ENCODE results near the gene THADA. TPM values are rescaled to one million over a fixed set of nuclear protein-coding genes. Genes with fewer than 3 reads are reported as not detected.

THADA gene
- total and polyA plus RNA-seq, 2 donors = 11.8 to 20.6 TPM

DNA sequence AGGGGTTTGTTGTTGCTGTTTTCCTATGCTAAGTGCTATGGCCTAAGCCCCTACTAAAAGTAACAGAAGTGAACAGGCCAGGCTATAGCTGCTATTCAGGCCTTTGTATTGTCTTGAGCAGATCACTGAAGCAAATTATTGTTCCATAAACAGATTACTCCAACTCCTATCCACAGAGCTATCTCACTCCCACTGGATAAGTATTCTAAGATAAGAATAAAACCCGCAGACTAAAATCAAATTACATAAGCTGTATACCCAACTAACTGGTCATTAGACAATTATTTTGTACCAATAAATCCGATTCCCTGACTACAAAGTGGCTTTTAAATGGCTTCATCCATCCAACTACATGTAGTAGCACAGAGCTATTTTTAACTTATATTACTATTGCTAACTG is 74.3 kb downstream of the THADA start:
- Histone ChIP-seq H3K9me3 (ENCODE audit: control insufficient read depth in 2 of 2, insufficient read depth in 1 of 2, low read length in 1 of 2) (no peaks in the 10 kb centered on the region), H3K27me3 (ENCODE audit: control insufficient read depth in 2 of 2, insufficient read depth in 1 of 2, low read length in 1 of 2) (no peaks in the 10 kb centered on the region), H3K27ac (ENCODE audit: low read depth in 1 of 2, low read length in 1 of 2) (no peak overlapping the region), H3K36me3 (ENCODE audit: control insufficient read depth in 2 of 2, insufficient read depth in 2 of 2, low read length in 1 of 2) (peaks cover 4 to 6% of the 10 kb centered on the region in 2 donors), H3K4me1 (ENCODE audit: control insufficient read depth in 2 of 2, insufficient read depth in 2 of 2, low read length in 2 of 2) (peaks cover 0 to 4% of the 10 kb centered on the region in 2 donors), H3K4me3 (ENCODE audit: low read length in 2 of 2) (no peak overlapping the region)
- DNase-seq (ENCODE audit: low read depth in 6 of 9, low spot score in 9 of 9) = no peak
- 98% methylated on average over 2 of the region's 2 CpGs for WGBS

DNA sequence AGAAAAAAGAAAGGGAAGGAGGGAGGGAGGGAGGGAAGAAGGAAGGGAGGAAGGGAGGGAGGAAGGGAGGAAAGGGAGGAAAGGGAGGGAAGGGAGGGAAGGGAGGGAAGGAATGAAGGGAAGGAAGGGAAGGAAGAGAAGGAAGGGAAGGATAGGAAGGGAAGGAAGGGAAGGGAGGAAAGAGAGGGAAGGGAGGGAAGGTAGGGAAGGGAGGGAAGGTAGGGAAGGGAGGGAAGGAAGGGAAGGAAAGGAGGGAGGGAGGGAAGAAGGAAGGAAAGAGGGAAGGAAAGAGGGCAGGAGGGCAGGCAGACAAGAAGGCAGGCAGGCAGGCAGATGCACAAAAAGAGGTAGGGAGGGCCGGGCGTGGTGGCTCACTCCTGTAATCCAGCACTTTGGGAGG is 74.9 kb downstream of the THADA start:
- Histone ChIP-seq H3K4me3 (ENCODE audit: low read length in 2 of 2) (no peak overlapping the region), H3K27ac (ENCODE audit: low read depth in 1 of 2, low read length in 1 of 2) (peak overlapping the region in 1 of 2 donors; percentile 18), H3K4me1 (ENCODE audit: control insufficient read depth in 2 of 2, insufficient read depth in 2 of 2, low read length in 2 of 2) (peaks cover 0 to 4% of the 10 kb centered on the region in 2 donors), H3K36me3 (ENCODE audit: control insufficient read depth in 2 of 2, insufficient read depth in 2 of 2, low read length in 1 of 2) (peaks cover 4 to 6% of the 10 kb centered on the region in 2 donors), H3K9me3 (ENCODE audit: control insufficient read depth in 2 of 2, insufficient read depth in 1 of 2, low read length in 1 of 2) (no peaks in the 10 kb centered on the region), H3K27me3 (ENCODE audit: control insufficient read depth in 2 of 2, insufficient read depth in 1 of 2, low read length in 1 of 2) (no peaks in the 10 kb centered on the region)
- WGBS = 100% methylated on average over 2 of the region's 2 CpGs
- no peak for DNase-seq (ENCODE audit: low read depth in 6 of 9, low spot score in 9 of 9)

DNA sequence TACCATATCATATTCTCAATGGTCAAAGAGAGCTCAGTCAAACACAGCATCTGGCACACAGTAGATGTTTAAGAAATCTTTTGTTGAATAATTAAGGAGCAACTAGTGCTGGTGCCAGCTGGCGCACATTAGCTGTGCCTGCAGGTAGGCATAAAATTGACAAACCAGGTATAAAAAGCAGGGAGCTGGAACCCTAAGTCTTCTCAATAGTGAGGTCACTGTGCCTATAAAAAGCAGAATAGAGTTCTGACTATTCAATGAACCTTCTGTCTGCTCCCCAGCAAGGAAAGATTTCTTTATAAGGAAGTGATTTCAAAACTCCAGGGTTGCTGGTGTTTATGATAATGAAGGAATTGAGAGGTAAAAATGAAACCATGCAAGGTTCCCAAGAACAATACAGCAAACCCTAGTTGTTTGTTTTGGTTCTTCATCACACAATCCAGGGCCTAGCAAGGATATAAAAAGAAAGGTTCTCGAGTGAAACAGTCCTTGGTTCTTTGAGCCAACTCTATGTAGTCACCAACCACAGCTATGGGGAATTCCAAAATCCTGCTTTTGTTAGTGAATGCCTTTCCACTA is 76.1 kb downstream of the THADA start:
- no peaks in the 10 kb centered on the region for H3K27me3 ChIP-seq (ENCODE audit: control insufficient read depth in 2 of 2, insufficient read depth in 1 of 2, low read length in 1 of 2)
- H3K9me3 ChIP-seq (ENCODE audit: control insufficient read depth in 2 of 2, insufficient read depth in 1 of 2, low read length in 1 of 2) = no peaks in the 10 kb centered on the region
- no peak overlapping the region for H3K4me3 ChIP-seq (ENCODE audit: low read length in 2 of 2)
- 91% methylated on average over 2 of the region's 2 CpGs for WGBS
- peaks cover 0 to 4% of the 10 kb centered on the region in 2 donors for H3K4me1 ChIP-seq (ENCODE audit: control insufficient read depth in 2 of 2, insufficient read depth in 2 of 2, low read length in 2 of 2)
- peak overlapping the region in 1 of 2 donors; percentile 64 for H3K27ac ChIP-seq (ENCODE audit: low read depth in 1 of 2, low read length in 1 of 2)
- no peak for DNase-seq (ENCODE audit: low read depth in 6 of 9, low spot score in 9 of 9)
- H3K36me3 ChIP-seq (ENCODE audit: control insufficient read depth in 2 of 2, insufficient read depth in 2 of 2, low read length in 1 of 2) = no peaks in the 10 kb centered on the region

DNA sequence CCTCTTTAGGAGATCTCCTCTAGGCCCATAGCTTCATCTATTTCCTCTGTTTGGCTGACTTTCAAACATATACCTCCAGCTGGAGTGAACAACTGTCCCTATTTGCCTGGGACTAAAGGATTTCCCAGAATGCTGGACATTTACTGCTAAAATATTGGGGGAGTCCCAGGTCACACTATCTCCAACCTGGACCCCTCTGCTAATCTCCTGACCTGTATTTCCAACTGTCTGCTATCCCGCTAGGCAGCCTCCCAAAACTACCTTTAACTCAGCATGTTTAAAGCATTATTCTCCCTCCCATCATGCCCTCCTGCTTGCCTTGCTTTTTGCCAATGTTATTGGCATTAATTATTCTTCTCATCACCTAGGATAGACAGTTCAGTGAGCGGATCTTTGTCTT is 77.1 kb downstream of the THADA start:
- no peak for DNase-seq (ENCODE audit: low read depth in 6 of 9, low spot score in 9 of 9)
- Histone ChIP-seq H3K36me3 (ENCODE audit: control insufficient read depth in 2 of 2, insufficient read depth in 2 of 2, low read length in 1 of 2) (peaks cover 0 to 3% of the 10 kb centered on the region in 2 donors), H3K27ac (ENCODE audit: low read depth in 1 of 2, low read length in 1 of 2) (peak overlapping the region in 1 of 2 donors; percentile 69), H3K4me3 (ENCODE audit: low read length in 2 of 2) (no peak overlapping the region), H3K4me1 (ENCODE audit: control insufficient read depth in 2 of 2, insufficient read depth in 2 of 2, low read length in 2 of 2) (peaks cover 0 to 4% of the 10 kb centered on the region in 2 donors), H3K27me3 (ENCODE audit: control insufficient read depth in 2 of 2, insufficient read depth in 1 of 2, low read length in 1 of 2) (no peaks in the 10 kb centered on the region), H3K9me3 (ENCODE audit: control insufficient read depth in 2 of 2, insufficient read depth in 1 of 2, low read length in 1 of 2) (no peaks in the 10 kb centered on the region)
- 98% methylated on average over 2 of the region's 2 CpGs for WGBS

DNA sequence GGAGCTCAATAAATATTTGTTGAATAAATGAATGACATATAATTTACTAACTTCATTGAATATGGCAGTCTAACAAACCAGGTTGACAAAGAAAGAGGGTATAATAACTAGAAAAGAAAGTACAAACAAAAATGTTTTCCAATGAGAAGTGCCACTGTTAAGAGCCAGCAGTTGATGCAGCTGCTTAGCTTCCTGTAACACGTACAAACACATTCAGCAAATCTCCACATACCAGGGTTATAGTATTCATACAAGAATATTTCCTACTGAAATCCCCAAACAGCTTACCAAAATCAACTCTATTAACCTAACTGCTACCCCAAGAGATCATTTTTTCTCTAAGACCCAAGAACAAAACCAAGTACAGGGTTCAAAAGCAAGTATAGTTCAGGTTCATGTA is 77.7 kb downstream of the THADA start:
- Histone ChIP-seq H3K36me3 (ENCODE audit: control insufficient read depth in 2 of 2, insufficient read depth in 2 of 2, low read length in 1 of 2) (peaks cover 0 to 4% of the 10 kb centered on the region in 2 donors), H3K27me3 (ENCODE audit: control insufficient read depth in 2 of 2, insufficient read depth in 1 of 2, low read length in 1 of 2) (no peaks in the 10 kb centered on the region), H3K4me3 (ENCODE audit: low read length in 2 of 2) (no peak overlapping the region), H3K9me3 (ENCODE audit: control insufficient read depth in 2 of 2, insufficient read depth in 1 of 2, low read length in 1 of 2) (no peaks in the 10 kb centered on the region), H3K27ac (ENCODE audit: low read depth in 1 of 2, low read length in 1 of 2) (peak overlapping the region in 1 of 2 donors; percentile 26), H3K4me1 (ENCODE audit: control insufficient read depth in 2 of 2, insufficient read depth in 2 of 2, low read length in 2 of 2) (peaks cover 0 to 4% of the 10 kb centered on the region in 2 donors)
- DNase-seq (ENCODE audit: low read depth in 6 of 9, low spot score in 9 of 9) = no peak
- 29% methylated on average over 1 of the region's 1 CpG for WGBS

DNA sequence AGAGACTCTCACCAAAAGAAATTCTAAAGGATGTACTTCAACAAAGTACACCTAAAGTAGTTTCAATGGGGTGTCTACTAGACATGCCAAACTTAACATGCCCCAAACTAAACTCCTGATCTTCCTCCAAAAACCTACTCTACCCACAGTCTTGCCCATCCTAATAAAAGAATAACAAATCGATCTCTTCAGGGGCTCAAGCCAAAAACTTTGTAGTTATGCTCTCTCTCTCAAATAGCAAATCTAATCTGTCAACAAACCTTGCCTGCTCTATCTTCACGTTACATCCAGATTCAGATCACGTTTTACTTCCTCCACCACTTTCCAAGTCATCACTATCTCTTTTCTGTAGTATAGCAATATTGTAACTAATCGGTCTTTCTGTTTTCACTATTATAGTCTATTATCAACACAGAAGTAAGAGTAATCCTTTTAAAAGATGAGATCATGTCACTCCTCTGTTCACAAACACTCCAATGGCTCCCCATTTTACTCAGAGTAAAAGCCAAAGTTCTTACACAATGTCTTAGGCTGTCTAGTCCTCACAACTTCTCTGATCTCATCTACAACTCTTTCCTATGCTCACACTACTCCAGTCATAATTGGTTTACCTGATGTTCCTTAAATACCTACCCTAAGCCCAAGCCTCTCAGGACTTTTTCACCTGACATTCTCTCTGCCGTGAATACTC is 79.9 kb downstream of the THADA start:
- Histone ChIP-seq H3K36me3 (ENCODE audit: control insufficient read depth in 2 of 2, insufficient read depth in 2 of 2, low read length in 1 of 2) (peaks cover 4% of the 10 kb centered on the region in 2 donors), H3K4me3 (ENCODE audit: low read length in 2 of 2) (no peak overlapping the region), H3K4me1 (ENCODE audit: control insufficient read depth in 2 of 2, insufficient read depth in 2 of 2, low read length in 2 of 2) (peaks cover 0 to 4% of the 10 kb centered on the region in 2 donors), H3K9me3 (ENCODE audit: control insufficient read depth in 2 of 2, insufficient read depth in 1 of 2, low read length in 1 of 2) (no peaks in the 10 kb centered on the region), H3K27ac (ENCODE audit: low read depth in 1 of 2, low read length in 1 of 2) (no peak overlapping the region), H3K27me3 (ENCODE audit: control insufficient read depth in 2 of 2, insufficient read depth in 1 of 2, low read length in 1 of 2) (no peaks in the 10 kb centered on the region)
- no peak for DNase-seq (ENCODE audit: low read depth in 6 of 9, low spot score in 9 of 9)
- 83% methylated on average over 5 of the region's 5 CpGs for WGBS

DNA sequence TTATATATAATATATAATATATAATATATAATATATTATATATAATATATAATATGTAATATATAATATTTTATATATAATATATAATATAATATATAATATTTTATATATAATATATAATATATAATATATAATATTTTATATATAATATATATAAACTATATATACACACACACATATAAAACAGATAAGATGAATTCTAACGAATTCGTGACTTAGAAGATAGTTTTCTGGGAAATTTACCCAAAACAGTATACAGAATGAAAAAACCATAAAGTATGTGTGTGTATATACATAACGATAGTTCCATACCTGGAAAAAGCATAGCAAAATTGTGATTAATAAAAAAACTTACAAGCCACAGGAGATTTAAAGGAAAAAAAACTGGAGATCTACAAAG is 80.6 kb downstream of the THADA start:
- H3K4me1 ChIP-seq (ENCODE audit: control insufficient read depth in 2 of 2, insufficient read depth in 2 of 2, low read length in 2 of 2) = peaks cover 0 to 4% of the 10 kb centered on the region in 2 donors
- 96% methylated on average over 3 of the region's 3 CpGs for WGBS

DNA sequence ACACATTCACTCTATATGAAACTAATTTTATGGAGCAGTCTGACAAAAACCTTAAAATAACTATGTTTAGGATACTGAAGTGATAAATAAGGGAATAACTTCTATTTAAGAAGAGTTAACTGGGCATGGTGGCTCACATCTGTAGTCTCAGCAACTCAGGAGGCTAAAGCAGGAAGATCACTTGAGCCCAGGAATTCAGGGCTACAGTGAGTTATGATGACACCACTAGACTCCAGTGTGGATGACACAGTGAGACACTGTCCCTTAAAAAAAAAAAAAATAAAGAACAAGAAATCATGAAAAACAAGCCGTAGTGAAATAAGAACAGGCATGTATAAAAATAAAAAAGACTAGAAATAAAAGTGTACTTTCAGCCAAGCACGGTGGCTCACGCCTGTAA is 82.0 kb downstream of the THADA start:
- no peaks in the 10 kb centered on the region for H3K9me3 ChIP-seq (ENCODE audit: control insufficient read depth in 2 of 2, insufficient read depth in 1 of 2, low read length in 1 of 2)
- no peak overlapping the region for H3K4me3 ChIP-seq (ENCODE audit: low read length in 2 of 2)
- peaks cover 4% of the 10 kb centered on the region in 2 donors for H3K36me3 ChIP-seq (ENCODE audit: control insufficient read depth in 2 of 2, insufficient read depth in 2 of 2, low read length in 1 of 2)
- no peak overlapping the region for H3K27ac ChIP-seq (ENCODE audit: low read depth in 1 of 2, low read length in 1 of 2)
- H3K27me3 ChIP-seq (ENCODE audit: control insufficient read depth in 2 of 2, insufficient read depth in 1 of 2, low read length in 1 of 2) = no peaks in the 10 kb centered on the region
- H3K4me1 ChIP-seq (ENCODE audit: control insufficient read depth in 2 of 2, insufficient read depth in 2 of 2, low read length in 2 of 2) = peaks cover 0 to 4% of the 10 kb centered on the region in 2 donors
- WGBS = 96% methylated on average over 3 of the region's 3 CpGs
- DNase-seq (ENCODE audit: low read depth in 6 of 9, low spot score in 9 of 9) = no peak

More for the DNA sequence above, 80.6 kb downstream of the THADA start:
- DNase-seq (ENCODE audit: low read depth in 6 of 9, low spot score in 9 of 9) = no peak
- no peaks in the 10 kb centered on the region for H3K9me3 ChIP-seq (ENCODE audit: control insufficient read depth in 2 of 2, insufficient read depth in 1 of 2, low read length in 1 of 2)
- no peaks in the 10 kb centered on the region for H3K27me3 ChIP-seq (ENCODE audit: control insufficient read depth in 2 of 2, insufficient read depth in 1 of 2, low read length in 1 of 2)
- H3K36me3 ChIP-seq (ENCODE audit: control insufficient read depth in 2 of 2, insufficient read depth in 2 of 2, low read length in 1 of 2) = peaks cover 4% of the 10 kb centered on the region in 2 donors
- no peak overlapping the region for H3K27ac ChIP-seq (ENCODE audit: low read depth in 1 of 2, low read length in 1 of 2)
- no peak overlapping the region for H3K4me3 ChIP-seq (ENCODE audit: low read length in 2 of 2)

DNA sequence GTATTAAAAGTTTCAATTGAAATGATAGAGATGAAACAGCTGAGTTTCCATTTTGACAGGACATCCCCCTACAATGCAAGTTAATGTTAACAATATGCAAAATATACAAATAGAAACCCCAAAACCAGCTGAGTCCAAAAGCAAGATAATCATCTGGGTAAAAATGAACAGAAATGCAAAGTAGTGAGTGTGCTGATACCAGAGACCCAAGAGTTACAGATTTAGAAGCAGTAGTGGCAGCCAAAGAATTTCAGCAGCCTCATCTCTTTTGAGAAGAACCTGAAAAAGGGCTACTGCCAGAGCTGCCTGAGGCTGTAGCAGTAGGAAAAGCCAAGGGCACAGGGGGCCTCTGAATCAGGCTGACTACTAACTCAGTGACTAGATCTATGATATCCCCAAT is 82.6 kb downstream of the THADA start:
- peak overlapping the region in 1 of 2 donors; percentile 31 for H3K27ac ChIP-seq (ENCODE audit: low read depth in 1 of 2, low read length in 1 of 2)

More for the DNA sequence above, 82.6 kb downstream of the THADA start:
- no peaks in the 10 kb centered on the region for H3K9me3 ChIP-seq (ENCODE audit: control insufficient read depth in 2 of 2, insufficient read depth in 1 of 2, low read length in 1 of 2)
- H3K4me3 ChIP-seq (ENCODE audit: low read length in 2 of 2) = no peak overlapping the region
- H3K27me3 ChIP-seq (ENCODE audit: control insufficient read depth in 2 of 2, insufficient read depth in 1 of 2, low read length in 1 of 2) = no peaks in the 10 kb centered on the region
- H3K36me3 ChIP-seq (ENCODE audit: control insufficient read depth in 2 of 2, insufficient read depth in 2 of 2, low read length in 1 of 2) = peaks cover 4% of the 10 kb centered on the region in 2 donors
- peaks cover 0 to 4% of the 10 kb centered on the region in 2 donors for H3K4me1 ChIP-seq (ENCODE audit: control insufficient read depth in 2 of 2, insufficient read depth in 2 of 2, low read length in 2 of 2)
- DNase-seq (ENCODE audit: low read depth in 6 of 9, low spot score in 9 of 9) = no peak
